K562 (cell line): Measurements from ENCODE around the gene PDK1. TPM values are rescaled to one million over a fixed set of nuclear protein-coding genes. Genes with fewer than 3 reads are reported as not detected.
A peak's percentile ranks its signal among the peaks of the same experiment; 100 is the strongest.

Source experiments
- ASH1L ChIP-seq: fragments of 450-650 bp; IDR thresholded peaks from 2 replicates; pipeline ENCODE4 v1.6.1; 2018; ENCODE audit warnings: borderline replicate concordance, mild to moderate bottlenecking, low read depth; ENCODE audit not compliant: partially characterized antibody
- BHLHE40 ChIP-seq: IDR thresholded peaks from 2 replicates; pipeline ENCODE4 v1.6.1; 2011; ENCODE audit warnings: low read length, improper control_type of control experiment
- BRCA1 ChIP-seq, 2 experiments: fragments of 450-650 bp in 1 of 2; sonication (generic) in 1 of 2; formaldehyde crosslinking in 1 of 2; IDR thresholded peaks; 2 replicates each; pipeline versions ENCODE4 v1.5.0 to v1.6.1; 2017 to 2020; ENCODE audit warnings: mild to moderate bottlenecking in 1 of 2, missing genetic modification reagents in 1 of 2
- CHD4 ChIP-seq: fragments of 200-600 bp; sonication (generic); IDR thresholded peaks from 3 replicates; pipeline ENCODE4 v1.6.1; 2012; ENCODE audit warnings: low read depth, mild to moderate bottlenecking, mixed read lengths, low read length, inconsistent platforms; ENCODE audit not compliant: insufficient read depth, insufficient replicate concordance, poor library complexity, severe bottlenecking
- ID3 ChIP-seq, 2 experiments: fragments of 250-450 bp in 1 of 2; fragments of 450-650 bp in 1 of 2; sonication (Bioruptor Pico) in 1 of 2; IDR thresholded peaks; 2 replicates each; pipeline versions ENCODE4 v1.6.1 to v1.8.0; 2016 to 2021; ENCODE audit warnings: mild to moderate bottlenecking in 2 of 2, moderate library complexity in 2 of 2, missing compliant biosample characterization in 1 of 2, missing genetic modification characterization in 1 of 2
- MAFK ChIP-seq: IDR thresholded peaks from 2 replicates; pipeline ENCODE4 v1.6.1; 2011; ENCODE audit warnings: low read length, improper control_type of control experiment
- MEF2A ChIP-seq: IDR thresholded peaks from 2 replicates; pipeline ENCODE4 v1.6.1; 2011; ENCODE audit warnings: low read depth, mild to moderate bottlenecking, low read length, moderate library complexity; ENCODE audit not compliant: control insufficient read depth
- MITF ChIP-seq: IDR thresholded peaks from 2 replicates; pipeline ENCODE4 v1.6.1; 2014; ENCODE audit warnings: antibody characterized with exemption
- NFIX ChIP-seq: fragments of 250-450 bp; sonication (Bioruptor Pico); IDR thresholded peaks from 2 replicates; pipeline ENCODE4 v1.4.0; 2020; ENCODE audit warnings: low read depth, mild to moderate bottlenecking, moderate library complexity
- NR0B1 ChIP-seq: fragments of 450-650 bp; IDR thresholded peaks from one replicate; pipeline ENCODE4 v1.6.1; 2018; ENCODE audit warnings: mild to moderate bottlenecking, moderate library complexity; ENCODE audit not compliant: partially characterized antibody
- RB1 ChIP-seq: fragments of 450-650 bp; IDR thresholded peaks from 2 replicates; pipeline ENCODE4 v1.6.1; 2017; ENCODE audit warnings: low read depth, mild to moderate bottlenecking
- RFX7 ChIP-seq: fragments of 250-450 bp; sonication (Bioruptor Pico); IDR thresholded peaks from 2 replicates; pipeline ENCODE4 v1.5.1; 2021; ENCODE audit warnings: mild to moderate bottlenecking
- STAT5A ChIP-seq: IDR thresholded peaks from 2 replicates; pipeline ENCODE4 v1.6.1; 2012; ENCODE audit warnings: low read length, inconsistent platforms, borderline replicate concordance
- ZBTB9 ChIP-seq: fragments of 450-650 bp; formaldehyde crosslinking; IDR thresholded peaks from 2 replicates; pipeline ENCODE4 v1.4.0; 2020; ENCODE audit warnings: mild to moderate bottlenecking, moderate library complexity
- ZHX1 ChIP-seq: fragments of 150-350 bp; conservative IDR thresholded peaks from 2 replicates; pipeline ENCODE4 v1.6.1; 2014; ENCODE audit warnings: low read length
- ZNF583 ChIP-seq: fragments of 250-450 bp; sonication (Bioruptor Pico); IDR thresholded peaks from 2 replicates; pipeline ENCODE4 v1.4.0; 2020
- polyA plus RNA-seq, 8 experiments: library from polyadenylated mRNA; depleted of rRNA in 4 of 8; stranded (reverse) in 5 of 8; unstranded in 3 of 8; fragments of >200 nt; fragmentation: Nextera tagmentation in 2 of 8; fragmentation: Illumina TruSeq in 1 of 8; extraction: Ambion mirVana in 2 of 8; extraction: Trizol in 1 of 8; gene quantifications; 2 replicates each; pipeline versions ENCODE4 v1.2.1 to v1.2.3, GENCODE V29; 2011 to 2014; ENCODE audit warnings: inconsistent platforms in 1 of 8, missing spikeins in 1 of 8
- total RNA-seq, 7 experiments: library from RNA; depleted of rRNA in 6 of 7; stranded (reverse); fragments of >200 nt in 6 of 7; fragmentation: Illumina TruSeq in 2 of 7; extraction: Trizol in 2 of 7; gene quantifications; 2 replicates each; pipeline versions ENCODE4 v1.2.1 to v1.2.3, GENCODE V29; 2011 to 2021; ENCODE audit warnings: low replicate concordance in 1 of 7

Gene PDK1
- total and polyA plus RNA-seq, 9 of the 15 experiments (the other 6 are each of a cell fraction or from before 2014, with no cell fraction given), result 3.5 to 176 (median 13.9) TPM

- TF ChIP-seq RFX7 (CRISPR knock-in tag), result no peak
- no peak for TF ChIP-seq ZNF583
- no peak for TF ChIP-seq STAT5A
- TF ChIP-seq NR0B1, result no peak
- no peak for TF ChIP-seq ID3 (CRISPR knock-in tag; IDR thresholded peaks at IDR 0.05)
- 0 out of 2 replicates have a peak, but pooled peaks have one; percentile 38 for TF ChIP-seq ID3 (tag; IDR thresholded peaks at IDR 0.05)
- no peak for TF ChIP-seq MEF2A
- TF ChIP-seq BRCA1 (IDR thresholded peaks at IDR 0.05), result no peak
- no peak for TF ChIP-seq BRCA1 (CRISPR knock-in tag; IDR thresholded peaks at IDR 0.05)
- peak; percentile 88 for TF ChIP-seq RB1
- no peak for TF ChIP-seq MITF
- TF ChIP-seq CHD4, result no peak
- TF ChIP-seq ASH1L, result no peak
- TF ChIP-seq ZBTB9 (CRISPR knock-in tag), result peak; percentile 85
- no peak for TF ChIP-seq ZHX1
- TF ChIP-seq BHLHE40, result peak; percentile 46; the same call in 1 of the 2 replicates
- no peak for TF ChIP-seq MAFK
- TF ChIP-seq NFIX (CRISPR knock-in tag), result no peak
- TF ChIP-seq, all 486 proteins: peak for 170
These were observed at the start of gene PDK1 (continued) for GRCh38 chr2:172555522-172556283.
